GM12878 (cell line): ENCODE results near the gene ANGPTL4. TPM values are rescaled to one million over a fixed set of nuclear protein-coding genes. Genes with fewer than 3 reads are reported as not detected.

Experiments used
- ATAC-seq: fragments of 200-7000 bp; cut with Tn5 transposase; 3 replicates; pipeline ENCODE4 v1.9.1; 2020; ENCODE audit warnings: mild to moderate bottlenecking, moderate library complexity
- BruUV-seq: library from RNA; stranded (reverse); fragments of 400-500 nt; replicated peaks from 2 replicates; lab custom pipeline; 2021; lab: Mats Ljungman, UMichigan
- CTCF ChIA-PET: fragments of 300-600 bp; sonication (Branson Sonifier 250); formaldehyde crosslinking; extraction: SDS; loops from one replicate; lab custom pipeline; 2021; ENCODE audit warnings: inconsistent platforms; lab: Yijun Ruan, JAX
- POLR2A ChIA-PET: fragments of 350-600 bp; formaldehyde crosslinking; extraction: SDS; loops from one replicate; lab custom pipeline; 2021; ENCODE audit warnings: inconsistent platforms; lab: Charles Lee
- RAD21 ChIA-PET: fragments of 300-600 bp; sonication (Branson Sonifier 250); formaldehyde crosslinking; loops from one replicate; lab custom pipeline; 2023; ENCODE audit warnings: antibody characterized with exemption; ENCODE audit not compliant: unreplicated experiment; lab: Charles Lee
- SMC1A ChIA-PET: fragments of 300-600 bp; sonication (Branson Sonifier 250); formaldehyde crosslinking; loops from one replicate; lab custom pipeline; 2023; ENCODE audit not compliant: unreplicated experiment, uncharacterized antibody; lab: Charles Lee
- DNase-seq: peaks from one replicate; pipeline ENCODE4 v3.0.0-alpha.2; 2011; ENCODE audit warnings: low read depth, low spot score
- FAIRE-seq: peaks from 3 replicates; lab custom pipeline; 2011; peaks lifted over from hg19 to GRCh38; lab: Jason Lieb, UNC
- H2AFZ ChIP-seq: 2 replicates; pipeline ENCODE4 v1.6.0; 2011; ENCODE audit warnings: low read depth, low read length, control low read depth; ENCODE audit not compliant: control insufficient read depth
- H3K27ac ChIP-seq: 2 replicates; pipeline ENCODE4 v1.5.1; 2011; ENCODE audit warnings: control low read depth; ENCODE audit not compliant: control insufficient read depth, insufficient read depth
- H3K27me3 ChIP-seq, 2 experiments: replicated peaks in 1 of 2; 2 replicates each; pipeline versions ENCODE4 v1.6.0 to v1.6.1; 2011; ENCODE audit warnings: low read length in 1 of 2; ENCODE audit not compliant: control insufficient read depth in 2 of 2, insufficient read depth in 2 of 2
- H3K36me3 ChIP-seq, 2 experiments: 2 replicates each; pipeline ENCODE4 v1.5.1; 2011; ENCODE audit warnings: low read length in 1 of 2; ENCODE audit not compliant: control insufficient read depth in 2 of 2, insufficient read depth in 2 of 2
- H3K4me1 ChIP-seq: 2 replicates; pipeline ENCODE4 v1.6.1; 2011; ENCODE audit warnings: mild to moderate bottlenecking, low read length, moderate library complexity, mixed read lengths; ENCODE audit not compliant: control insufficient read depth, insufficient read depth
- H3K4me2 ChIP-seq: 2 replicates; pipeline ENCODE4 v1.6.0; 2011; ENCODE audit warnings: control low read depth; ENCODE audit not compliant: control insufficient read depth, insufficient read depth
- H3K4me3 ChIP-seq: fragments of 200-600 bp; sonication (generic); 2 replicates; pipeline ENCODE4 v1.5.1; 2016
- H3K79me2 ChIP-seq: 2 replicates; pipeline ENCODE4 v1.6.0; 2011; ENCODE audit warnings: low read length; ENCODE audit not compliant: control insufficient read depth, insufficient read depth
- H3K9ac ChIP-seq: 2 replicates; pipeline ENCODE4 v1.8.0; 2011; ENCODE audit warnings: low read length, control low read depth, mixed read lengths; ENCODE audit not compliant: control insufficient read depth, insufficient read depth
- H3K9me3 ChIP-seq: replicated peaks from 3 replicates; pipeline ENCODE4 v1.5.1; 2011; ENCODE audit warnings: mild to moderate bottlenecking, low read length; ENCODE audit not compliant: control insufficient read depth, insufficient read depth
- H4K20me1 ChIP-seq: 2 replicates; pipeline ENCODE4 v1.6.0; 2011; ENCODE audit not compliant: control insufficient read depth, insufficient read depth
- CEBPZ ChIP-seq: fragments of 150-350 bp; IDR thresholded peaks from 2 replicates; pipeline ENCODE4 v1.6.1; 2016; ENCODE audit warnings: low read depth, low read length
- CHD2 ChIP-seq: IDR thresholded peaks from 2 replicates; pipeline ENCODE4 v1.6.1; 2011; ENCODE audit warnings: low read depth, low read length, improper control_type of control experiment, borderline replicate concordance
- CREB1 ChIP-seq: IDR thresholded peaks from 2 replicates; pipeline ENCODE4 v1.6.1; 2012; ENCODE audit warnings: low read depth, mild to moderate bottlenecking, inconsistent platforms
- FOS ChIP-seq: IDR thresholded peaks from 3 replicates; pipeline ENCODE4 v1.6.1; 2011; ENCODE audit warnings: borderline replicate concordance; ENCODE audit not compliant: insufficient read length; ENCODE audit errors: extremely low read depth
- HCFC1 ChIP-seq: fragments of 150-350 bp; IDR thresholded peaks from 2 replicates; pipeline ENCODE4 v1.6.1; 2014; ENCODE audit warnings: low read length
- IKZF2 ChIP-seq, 2 experiments: fragments of 450-650 bp; IDR thresholded peaks; 2 replicates each; pipeline ENCODE4 v1.6.1; 2017; ENCODE audit warnings: mild to moderate bottlenecking in 2 of 2, moderate library complexity in 2 of 2
- JUNB ChIP-seq: IDR thresholded peaks from 2 replicates; pipeline ENCODE4 v1.6.1; 2016; ENCODE audit warnings: antibody characterized with exemption, mild to moderate bottlenecking
- MTA2 ChIP-seq: fragments of 450-650 bp; IDR thresholded peaks from 2 replicates; pipeline ENCODE4 v1.6.1; 2016; ENCODE audit warnings: low read depth, mild to moderate bottlenecking, moderate library complexity
- NKRF ChIP-seq: fragments of 450-650 bp; conservative IDR thresholded peaks from 2 replicates; pipeline ENCODE4 v1.6.1; 2017; ENCODE audit warnings: mild to moderate bottlenecking, moderate library complexity
- POLR2AphosphoS2 ChIP-seq: IDR thresholded peaks from 2 replicates; pipeline ENCODE4 v1.6.1; 2011; ENCODE audit warnings: low read depth, mild to moderate bottlenecking, low read length, improper control_type of control experiment, moderate library complexity
- SIN3A ChIP-seq: IDR thresholded peaks from 2 replicates; pipeline ENCODE4 v1.6.1; 2012; ENCODE audit warnings: low read depth, low read length, improper control_type of control experiment
- STAT1 ChIP-seq: fragments of 450-650 bp; conservative IDR thresholded peaks from 2 replicates; pipeline ENCODE4 v1.6.1; 2014; ENCODE audit warnings: antibody characterized with exemption, mild to moderate bottlenecking
- WGBS: methylation state at CpG from one replicate; pipeline ENCODE4 v1.1.6; 2016; ENCODE audit warnings: low lambda C conversion rate; ENCODE audit not compliant: insufficient replicate concordance, insufficient coverage; ENCODE audit errors: missing lambda C conversion rate; 5-methylcytosine and 5-hydroxymethylcytosine counted together
- in situ Hi-C: fragments of 300-500 bp; cut with MboI; formaldehyde crosslinking; loops from 9 replicates; pipeline ENCODE4 v1.14.3; 2018; ENCODE audit warnings: mixed read lengths
- intact Hi-C: fragments of 100-400 bp; cut with micrococcal nuclease; formaldehyde crosslinking; loops from one replicate; pipeline ENCODE4 v1.14.2; 2022; ENCODE audit not compliant: unreplicated experiment
- polyA plus RNA-seq, 11 experiments: library from polyadenylated mRNA; depleted of rRNA in 4 of 11; unstranded in 6 of 11; stranded (reverse) in 5 of 11; fragments of >200 nt; fragmentation: Nextera tagmentation in 4 of 11; fragmentation: Illumina TruSeq in 1 of 11; extraction: Ambion mirVana in 4 of 11; extraction: Trizol in 1 of 11; gene quantifications; 1 replicate in 1 of 11; 2 replicates in 10 of 11; pipeline versions ENCODE4 v1.2.1 to v1.2.3, GENCODE V29; 2011 to 2016; ENCODE audit warnings: inconsistent platforms in 2 of 11, missing spikeins in 2 of 11, low read depth in 1 of 11
- total RNA-seq, 4 experiments: library from RNA; depleted of rRNA in 3 of 4; stranded (reverse); fragments of >200 nt in 3 of 4; fragmentation: Illumina TruSeq in 1 of 4; extraction: Trizol in 1 of 4; gene quantifications; 2 replicates each; pipeline versions ENCODE4 v1.2.1 to v1.2.3, GENCODE V29; 2013 to 2021
- TF ChIP-seq, protein P1 (sequence below): fragments of 450-650 bp; IDR thresholded peaks from 2 replicates; pipeline ENCODE4 v1.6.1; 2017; ENCODE audit warnings: low read depth, mild to moderate bottlenecking, moderate library complexity
- TF ChIP-seq, protein P2 (sequence below): fragments of 450-650 bp; IDR thresholded peaks from 2 replicates; pipeline ENCODE4 v1.6.1; 2017; ENCODE audit warnings: mild to moderate bottlenecking

The ANGPTL4 gene
- total and polyA plus RNA-seq, 10 of the 15 experiments (the other 5 are each of a cell fraction or from before 2014, with no cell fraction given) = 0.45 TPM; not detected in 9

DNA sequence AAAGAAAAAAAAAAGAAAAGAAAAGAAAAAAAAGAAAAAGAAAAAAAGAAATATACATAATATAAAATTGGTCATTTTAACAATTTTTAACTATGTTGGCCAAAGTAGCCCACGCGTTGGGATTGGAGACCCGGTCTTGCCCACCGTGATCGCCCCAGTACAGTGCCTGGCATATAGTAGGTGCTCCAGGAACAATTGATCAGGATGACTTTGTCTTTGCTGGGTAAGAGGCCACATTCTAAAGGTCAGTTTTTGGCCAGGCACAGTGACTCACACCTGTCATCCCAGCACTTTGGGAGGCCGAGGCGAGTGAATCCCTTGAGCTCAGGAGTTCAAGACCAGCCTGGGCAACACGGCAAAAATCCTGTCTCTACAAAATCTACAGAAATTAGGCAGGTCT is 3.8 kb upstream of the ANGPTL4 start:
- ChIA-PET CTCF (interaction anchor here (0.6 kb wide), 1 partner anchor 39 kb away, joined by 3 read pairs; no protein-coding TSS in a partner anchor), RAD21 (no interaction called here), POLR2A (no interaction called here)
- Histone ChIP-seq H3K9ac (no peak overlapping the region), H2AFZ (no peak overlapping the region), H3K4me1 (no peaks in the 10 kb centered on the region), H3K36me3 (no peaks in the 10 kb centered on the region), H3K9me3 (no peaks in the 10 kb centered on the region; the same call in 2 of the 3 replicates), H3K27me3 (peaks cover 0 to 6% of the 10 kb centered on the region in 2 experiments; a peak in 2 of 4 replicates)
- intact Hi-C loops = no loop called here
- no peak for ATAC-seq
- FAIRE-seq = no peak
- no peak for TF ChIP-seq SIN3A
- no peak for TF ChIP-seq MTA2
- no peak for TF ChIP-seq JUNB
- TF ChIP-seq NKRF = no peak
- TF ChIP-seq IKZF2 (IDR thresholded peaks at IDR 0.05) = no peak
- no peak for TF ChIP-seq CHD2
- TF ChIP-seq, protein P1, sequence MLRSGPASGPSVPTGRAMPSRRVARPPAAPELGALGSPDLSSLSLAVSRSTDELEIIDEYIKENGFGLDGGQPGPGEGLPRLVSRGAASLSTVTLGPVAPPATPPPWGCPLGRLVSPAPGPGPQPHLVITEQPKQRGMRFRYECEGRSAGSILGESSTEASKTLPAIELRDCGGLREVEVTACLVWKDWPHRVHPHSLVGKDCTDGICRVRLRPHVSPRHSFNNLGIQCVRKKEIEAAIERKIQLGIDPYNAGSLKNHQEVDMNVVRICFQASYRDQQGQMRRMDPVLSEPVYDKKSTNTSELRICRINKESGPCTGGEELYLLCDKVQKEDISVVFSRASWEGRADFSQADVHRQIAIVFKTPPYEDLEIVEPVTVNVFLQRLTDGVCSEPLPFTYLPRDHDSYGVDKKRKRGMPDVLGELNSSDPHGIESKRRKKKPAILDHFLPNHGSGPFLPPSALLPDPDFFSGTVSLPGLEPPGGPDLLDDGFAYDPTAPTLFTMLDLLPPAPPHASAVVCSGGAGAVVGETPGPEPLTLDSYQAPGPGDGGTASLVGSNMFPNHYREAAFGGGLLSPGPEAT = no peak
- no peak for TF ChIP-seq HCFC1
- TF ChIP-seq CEBPZ = no peak
- TF ChIP-seq, protein P2, sequence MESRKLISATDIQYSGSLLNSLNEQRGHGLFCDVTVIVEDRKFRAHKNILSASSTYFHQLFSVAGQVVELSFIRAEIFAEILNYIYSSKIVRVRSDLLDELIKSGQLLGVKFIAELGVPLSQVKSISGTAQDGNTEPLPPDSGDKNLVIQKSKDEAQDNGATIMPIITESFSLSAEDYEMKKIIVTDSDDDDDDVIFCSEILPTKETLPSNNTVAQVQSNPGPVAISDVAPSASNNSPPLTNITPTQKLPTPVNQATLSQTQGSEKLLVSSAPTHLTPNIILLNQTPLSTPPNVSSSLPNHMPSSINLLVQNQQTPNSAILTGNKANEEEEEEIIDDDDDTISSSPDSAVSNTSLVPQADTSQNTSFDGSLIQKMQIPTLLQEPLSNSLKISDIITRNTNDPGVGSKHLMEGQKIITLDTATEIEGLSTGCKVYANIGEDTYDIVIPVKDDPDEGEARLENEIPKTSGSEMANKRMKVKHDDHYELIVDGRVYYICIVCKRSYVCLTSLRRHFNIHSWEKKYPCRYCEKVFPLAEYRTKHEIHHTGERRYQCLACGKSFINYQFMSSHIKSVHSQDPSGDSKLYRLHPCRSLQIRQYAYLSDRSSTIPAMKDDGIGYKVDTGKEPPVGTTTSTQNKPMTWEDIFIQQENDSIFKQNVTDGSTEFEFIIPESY = no peak
- no peak for TF ChIP-seq FOS
- no peak for TF ChIP-seq POLR2AphosphoS2
- no peak for TF ChIP-seq STAT1
- TF ChIP-seq CREB1 = no peak
- TF ChIP-seq, all 136 proteins: peak for 0
- no TSS peak for BruUV-seq
- SMC1A ChIA-PET = no interaction called here
- no peak for DNase-seq
- H3K4me3 ChIP-seq = no peak overlapping the region
- no peak overlapping the region for H3K4me2 ChIP-seq
- no peaks in the 10 kb centered on the region for H3K79me2 ChIP-seq
- WGBS = 77% methylated on average over 8 of the region's 8 CpGs
- in situ Hi-C loops = no loop called here
- H4K20me1 ChIP-seq = no peaks in the 10 kb centered on the region
- no peak overlapping the region for H3K27ac ChIP-seq
